HG03039 (cell line): ENCODE results near the gene BCL2.

Source experiments
- ATAC-seq: cut with Tn5 transposase; IDR thresholded peaks from one replicate; pipeline ENCODE4 v1.9.1; 2021; ENCODE audit warnings: mild to moderate bottlenecking, moderate library complexity; ENCODE audit not compliant: unreplicated experiment

The BCL2 gene

DNA sequence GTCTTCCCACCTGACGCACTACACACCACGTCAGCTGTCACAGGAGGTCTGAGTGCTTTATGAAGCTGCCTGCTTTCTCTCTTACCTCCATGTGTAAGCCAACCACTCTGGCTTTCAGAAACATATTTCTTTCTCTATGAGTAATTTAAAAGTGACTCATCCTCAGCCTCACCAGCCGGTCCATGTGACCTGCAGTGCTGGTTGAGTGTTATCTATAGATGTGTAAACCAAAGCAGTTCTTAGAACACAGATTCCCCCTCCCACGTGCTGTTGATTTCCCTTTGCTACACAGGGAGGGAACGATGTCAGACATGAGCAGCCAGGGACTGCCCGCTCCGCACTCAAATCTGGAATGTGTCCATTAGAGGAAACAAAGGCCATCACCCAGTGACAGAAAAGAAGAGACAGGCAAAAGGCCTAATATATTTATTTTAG, 157.8 kb downstream of the BCL2 start:
- ATAC-seq = peak; percentile 48

GRCh38 chr18:63161032-63161760, 158.4 kb downstream of the BCL2 start:
- no peak for ATAC-seq

DNA sequence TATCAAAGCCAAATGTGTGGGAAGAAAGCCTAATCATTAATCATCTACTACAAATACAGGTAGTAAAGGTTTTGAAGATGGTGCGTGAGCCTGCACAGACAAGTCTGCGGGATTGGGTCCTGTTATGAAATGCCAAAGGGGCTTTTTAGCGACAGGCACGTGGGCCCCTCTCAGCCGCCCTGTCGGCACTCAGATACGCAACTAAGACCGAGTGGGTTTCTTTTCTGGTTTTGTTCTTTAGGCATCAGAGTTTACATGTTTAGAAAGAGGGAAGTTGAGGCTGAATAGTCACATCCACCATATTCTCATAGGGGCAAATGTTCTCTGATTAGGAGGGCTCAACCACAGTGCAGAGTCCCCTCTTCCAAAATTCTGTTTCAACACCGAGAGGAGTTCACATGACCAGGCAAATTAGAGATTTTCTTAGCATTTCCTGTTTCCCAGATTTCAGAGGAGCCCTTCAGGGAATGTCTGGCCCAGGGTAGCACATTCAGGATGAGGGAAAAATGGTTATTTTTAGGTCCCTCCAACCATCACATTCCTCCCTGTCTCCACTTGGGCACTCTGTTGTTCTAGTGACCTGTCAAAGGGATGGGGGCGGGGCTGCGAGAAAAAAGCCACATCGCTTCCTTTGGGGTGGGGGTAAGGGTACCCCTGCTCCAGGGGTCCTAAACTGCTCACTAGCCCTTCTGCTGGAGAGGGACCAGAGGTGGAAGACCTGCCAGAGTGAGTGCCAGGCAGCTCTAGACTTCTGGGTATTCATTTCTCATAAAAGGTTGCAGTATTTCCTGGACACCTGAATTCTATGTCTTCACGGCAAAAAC, 159.2 kb downstream of the BCL2 start:
- ATAC-seq = no peak

- ATAC-seq = no peak
Observed at GRCh38 chr18:63159590-63159989, 160.0 kb downstream of the BCL2 start.

DNA sequence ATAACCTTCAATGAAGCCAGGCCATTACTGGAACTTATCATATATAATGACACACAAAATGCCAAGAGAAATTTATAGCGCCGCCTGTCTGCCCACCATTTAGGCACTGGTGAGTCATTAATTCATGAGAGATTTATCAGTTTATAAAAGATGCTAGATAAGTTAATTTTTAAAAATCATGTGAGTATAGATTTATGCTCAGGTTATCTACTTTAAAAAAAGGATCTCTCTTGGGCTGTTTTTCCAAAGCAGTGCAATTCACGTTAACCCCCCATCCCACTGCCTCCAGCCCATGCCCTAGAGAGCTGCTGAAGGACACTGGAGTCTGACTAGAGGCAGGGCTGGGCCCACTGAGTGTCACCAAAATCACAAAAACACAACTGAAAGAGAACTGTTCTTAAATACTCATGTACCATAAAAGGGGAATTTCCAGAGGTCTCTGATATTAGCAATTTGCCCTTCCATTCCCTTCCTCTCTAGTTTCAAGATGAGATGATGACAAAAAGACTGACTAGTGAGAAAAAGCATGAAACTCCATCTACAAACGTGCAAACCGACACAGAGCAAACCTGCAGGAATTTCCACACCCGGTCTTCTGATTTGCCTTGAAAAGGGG, 160.8 kb downstream of the BCL2 start:
- peak; percentile 11 for ATAC-seq

DNA sequence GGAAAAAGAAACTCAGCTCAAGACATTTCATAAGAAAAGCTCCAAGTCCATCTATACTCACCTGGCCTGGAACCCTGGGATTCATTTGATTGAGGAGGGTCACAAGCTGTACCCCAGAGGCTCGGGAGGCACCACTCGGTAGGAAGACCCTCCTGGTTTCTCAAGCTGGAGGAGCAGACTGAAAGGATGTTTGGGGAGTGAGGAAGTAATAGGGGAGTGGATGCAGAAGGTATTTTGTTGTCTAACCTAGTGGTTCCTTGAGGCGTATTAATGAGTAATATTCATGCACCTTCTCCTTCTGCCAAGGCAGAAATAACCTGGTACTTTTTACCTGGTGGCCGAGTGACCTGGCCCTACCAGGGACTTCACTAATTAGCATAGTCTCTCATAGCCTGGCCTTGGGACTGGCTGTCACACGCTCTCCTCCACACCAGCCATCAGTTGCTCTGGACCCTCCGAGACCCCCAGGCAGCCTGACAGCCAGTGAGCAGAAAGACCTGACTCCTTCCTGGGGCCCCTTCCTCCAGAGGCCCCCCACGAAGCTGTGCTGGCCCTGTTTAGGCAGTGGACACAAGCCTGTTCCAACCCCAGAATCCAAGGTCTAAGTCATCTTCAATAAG, 161.4 kb downstream of the BCL2 start:
- no peak for ATAC-seq

GRCh38 chr18:63157293-63158011, 162.1 kb downstream of the BCL2 start:
- no peak for ATAC-seq

DNA sequence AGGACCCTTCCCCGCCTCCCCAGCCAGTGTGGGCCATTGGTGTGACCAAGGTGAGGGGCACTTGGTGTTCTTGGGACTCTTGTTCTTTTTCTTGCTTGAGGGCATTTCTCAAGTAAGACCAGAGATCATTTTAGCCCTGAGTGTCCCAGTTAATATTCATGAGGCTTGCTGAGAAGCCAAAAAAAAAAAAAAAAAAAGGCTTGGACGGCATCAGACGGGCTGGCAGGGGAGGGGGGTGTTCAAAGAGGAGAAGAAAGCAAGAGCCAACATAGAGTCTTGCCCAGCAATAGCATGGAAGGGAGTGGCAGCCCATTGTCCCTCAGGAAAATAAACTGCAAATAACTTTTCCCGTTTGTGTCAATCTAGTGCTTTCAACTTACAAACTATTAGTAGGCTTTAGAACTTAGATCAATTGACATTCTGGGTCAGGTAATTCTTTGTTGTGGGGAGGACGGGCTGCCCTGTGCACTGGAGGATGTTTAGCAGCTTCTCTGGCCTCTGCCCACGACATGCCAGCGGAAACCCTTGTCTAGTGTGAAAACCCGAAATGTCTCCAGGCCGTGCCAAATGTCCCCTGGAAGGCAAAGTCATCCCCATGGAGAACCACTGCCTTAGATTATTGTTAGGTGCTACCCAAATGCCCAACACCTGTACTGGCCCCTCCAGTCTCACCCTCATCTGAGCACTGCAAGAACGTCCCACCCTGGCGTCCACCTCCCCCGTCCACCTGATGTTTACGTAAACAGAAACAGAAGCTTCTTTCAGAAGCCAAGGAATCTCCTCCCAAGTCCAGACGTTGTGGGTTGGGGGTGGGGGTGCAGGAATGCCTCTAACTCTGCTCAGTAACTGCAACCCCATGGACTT, 163.4 kb downstream of the BCL2 start:
- ATAC-seq = no peak

- ATAC-seq = peak; percentile 23
Observed at GRCh38 chr18:63155169-63155852, 164.3 kb downstream of the BCL2 start.

DNA sequence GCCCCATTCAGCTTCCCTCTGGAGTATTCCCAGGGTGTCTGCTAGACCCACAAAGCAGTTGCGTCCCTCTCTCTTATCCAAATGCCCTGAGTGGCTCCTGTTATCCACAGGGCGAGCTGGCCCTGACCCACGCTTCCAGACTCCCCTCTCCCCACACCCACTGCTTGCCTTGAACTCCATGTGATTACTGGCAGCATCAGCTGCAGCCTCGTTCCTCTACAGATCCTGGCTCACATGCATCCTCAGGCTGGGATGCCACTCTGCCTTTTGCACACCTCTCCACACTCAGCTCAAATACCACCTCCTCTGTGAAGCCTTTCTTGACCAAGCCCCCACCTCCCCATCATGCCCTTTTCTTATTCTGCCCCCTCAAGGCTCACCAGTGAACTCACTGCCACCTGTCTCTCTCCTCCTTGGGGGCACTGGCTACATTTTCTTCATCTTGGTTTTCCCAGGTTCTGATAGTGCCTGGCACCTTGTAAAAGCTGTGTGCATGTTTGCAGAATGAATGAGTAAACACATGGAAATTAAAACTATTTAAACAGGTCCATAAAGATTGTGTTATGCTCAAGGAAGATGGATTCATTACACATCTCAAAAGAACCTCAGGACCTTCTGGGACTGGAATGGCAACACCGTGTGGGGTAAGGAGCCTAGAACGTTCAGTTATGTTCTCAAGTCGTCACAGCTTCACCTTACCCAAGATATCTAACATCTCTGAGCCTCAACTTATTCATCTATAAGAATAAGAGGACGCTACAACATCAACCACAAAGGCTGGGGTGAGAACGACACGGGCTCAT, 165.0 kb downstream of the BCL2 start:
- no peak for ATAC-seq

DNA sequence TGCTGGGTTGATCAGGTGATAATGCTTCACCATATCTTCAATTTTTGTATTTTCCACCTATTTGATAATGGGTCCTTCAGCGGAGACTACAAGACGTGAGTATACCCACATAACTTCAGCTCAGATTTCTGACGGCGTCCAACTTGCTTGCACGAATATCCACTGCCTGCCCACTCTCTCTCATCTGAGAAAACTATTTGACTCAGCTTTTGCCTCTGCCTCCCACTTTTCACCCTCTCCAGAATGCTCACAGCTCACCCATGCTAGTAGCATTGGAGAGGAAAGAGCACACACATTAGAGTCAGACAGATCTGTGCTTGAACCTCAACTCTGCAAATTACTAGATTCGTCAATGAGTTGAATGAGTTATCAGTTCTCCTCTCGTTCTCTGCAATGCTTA, 166.8 kb downstream of the BCL2 start:
- ATAC-seq = no peak

DNA sequence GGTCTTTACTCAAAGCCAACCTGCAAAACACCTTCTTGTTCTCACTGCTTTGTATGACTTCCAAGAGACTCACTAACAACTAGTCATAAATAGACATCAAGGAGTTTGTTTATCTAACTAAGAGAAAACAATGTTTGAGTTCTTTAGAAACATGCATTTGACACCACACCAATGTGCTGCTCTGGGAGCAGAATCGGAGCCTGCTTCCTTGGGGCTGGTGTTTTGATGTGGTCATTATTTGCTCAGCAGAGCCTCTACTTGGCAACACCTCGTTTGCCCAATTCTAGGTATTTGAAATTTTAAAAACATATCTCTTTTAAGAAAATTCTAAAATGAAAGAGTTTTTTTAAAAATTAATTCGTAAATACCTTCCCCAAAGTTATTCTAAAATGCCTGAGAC, 167.5 kb downstream of the BCL2 start:
- ATAC-seq = no peak

DNA sequence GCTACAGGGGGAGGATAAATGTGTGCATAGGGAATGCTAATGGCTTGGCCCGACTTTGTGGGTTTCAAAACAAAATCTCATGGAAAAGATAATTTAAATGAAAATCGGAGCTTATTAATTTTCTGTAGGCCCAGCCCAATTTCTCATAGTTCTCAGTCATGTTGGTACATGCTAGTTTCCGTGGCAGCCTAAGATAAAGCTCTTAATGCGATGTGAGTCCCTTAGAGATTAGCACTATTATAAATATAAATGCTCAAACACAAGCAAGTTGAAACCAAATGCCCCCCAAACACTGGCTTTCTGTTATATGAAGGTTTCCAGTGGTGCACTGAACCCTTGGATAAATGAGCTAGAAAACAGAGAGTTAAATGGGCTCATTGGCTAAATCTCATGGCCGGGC, 168.0 kb downstream of the BCL2 start:
- ATAC-seq = no peak

GRCh38 chr18:63150942-63151421, 168.6 kb downstream of the BCL2 start:
- peak; percentile 30 for ATAC-seq

DNA sequence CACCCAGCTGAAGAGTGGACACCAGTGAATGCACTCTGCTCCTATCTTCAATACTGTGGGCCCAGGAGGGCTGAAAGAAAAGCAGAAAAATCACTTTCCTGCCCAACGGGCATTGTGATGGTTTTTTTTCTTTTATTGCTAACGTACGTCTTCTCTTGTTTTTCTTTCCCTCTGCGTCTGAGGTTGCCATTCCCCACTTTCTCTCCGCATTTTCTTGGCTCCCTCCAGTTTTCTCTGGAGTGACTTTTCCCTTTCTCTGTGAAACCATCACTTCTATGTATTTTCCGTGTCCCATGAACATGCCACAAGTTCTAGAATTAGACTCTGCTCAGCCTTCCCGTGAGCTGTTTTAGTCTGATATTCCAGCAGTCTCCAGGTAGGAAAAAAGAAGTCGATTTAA, 169.2 kb downstream of the BCL2 start:
- no peak for ATAC-seq

GRCh38 chr18:63149302-63149587, 170.3 kb downstream of the BCL2 start:
- ATAC-seq = no peak

DNA sequence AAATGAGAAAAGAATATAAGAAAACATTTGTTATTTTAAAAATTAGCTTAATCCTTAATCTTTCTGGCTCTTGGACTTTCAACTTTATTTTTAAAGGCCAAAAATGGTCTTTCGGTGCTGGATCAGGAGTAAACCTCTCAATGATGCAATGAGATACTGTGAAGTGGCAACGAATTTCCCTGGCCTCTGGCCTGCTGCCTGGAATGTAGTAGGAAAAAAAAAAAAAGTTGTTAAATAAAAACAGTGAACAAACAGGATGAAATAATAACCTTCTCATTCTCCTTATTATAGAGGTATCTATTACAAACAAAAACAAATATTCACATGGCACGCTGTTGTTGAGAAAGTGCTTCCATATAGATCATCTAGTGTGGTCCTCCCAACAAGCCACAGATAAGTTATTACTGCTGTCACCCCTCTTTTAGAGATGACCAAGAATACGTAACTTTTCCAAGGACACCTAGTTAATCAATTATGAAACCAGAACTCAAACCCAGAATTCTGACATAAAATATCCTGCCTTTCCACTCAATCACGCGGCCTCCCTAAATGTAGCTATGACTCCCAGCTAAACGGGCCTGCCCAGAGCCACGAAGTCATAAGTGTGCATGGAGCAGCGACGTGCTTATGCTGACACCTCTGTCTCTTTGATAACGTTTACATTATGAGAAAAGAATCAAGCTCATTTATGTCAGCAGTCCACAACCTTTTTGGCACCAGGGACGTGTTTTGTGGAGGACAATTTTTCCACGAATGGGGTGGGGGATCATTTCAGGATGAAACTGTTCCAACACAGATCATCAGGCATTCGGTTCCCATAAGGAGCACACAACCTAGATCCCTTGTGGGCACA, 170.9 kb downstream of the BCL2 start:
- ATAC-seq = no peak

- no peak for ATAC-seq
Observed at GRCh38 chr18:63147973-63148372, 171.6 kb downstream of the BCL2 start.
